AG04450 (cell line): Measurements from ENCODE around the gene VCAN. TPM values are rescaled to one million over a fixed set of nuclear protein-coding genes. Genes with fewer than 3 reads are reported as not detected.

ENCODE experiments used
- CTCF ChIA-PET: fragments of 300-600, 350-600 bp; formaldehyde crosslinking; extraction: SDS; loops from one replicate; lab custom pipeline; 2022; ENCODE audit warnings: antibody characterized with exemption, inconsistent platforms; lab: Charles Lee
- POLR2A ChIA-PET: fragments of 350-600 bp; formaldehyde crosslinking; extraction: SDS; loops from one replicate; lab custom pipeline; 2021; ENCODE audit warnings: antibody characterized with exemption, inconsistent platforms; lab: Yijun Ruan, JAX
- DNase-seq: peaks from one replicate; pipeline ENCODE4 v3.0.0-alpha.2; 2011; ENCODE audit warnings: low read depth, low spot score
- H3K27ac ChIP-seq: one replicate; pipeline ENCODE4 v1.5.1; 2012; ENCODE audit warnings: low read depth, low read length, control low read depth
- H3K27me3 ChIP-seq: one replicate; pipeline ENCODE4 v1.6.0; 2012; ENCODE audit warnings: low read length; ENCODE audit not compliant: control insufficient read depth, insufficient read depth
- H3K4me3 ChIP-seq: 2 replicates; pipeline ENCODE4 v1.5.1; 2011; ENCODE audit warnings: mild to moderate bottlenecking, low read depth, low read length, control low read depth
- H3K9me3 ChIP-seq: 2 replicates; pipeline ENCODE4 v1.5.1; 2012; ENCODE audit warnings: low read length; ENCODE audit not compliant: control insufficient read depth, insufficient read depth
- polyA plus RNA-seq: library from polyadenylated mRNA; depleted of rRNA; stranded (reverse); fragments of >200 nt; gene quantifications from 2 replicates; pipeline ENCODE4 v1.2.3, GENCODE V29; 2011
- TF ChIP-seq, protein P1 (sequence below): IDR thresholded peaks from 2 replicates; pipeline ENCODE4 v1.5.1; 2011; ENCODE audit warnings: low read depth, low read length, control low read depth, inconsistent platforms

Gene VCAN
- polyA plus RNA-seq, 1 experiment = 171 TPM

DNA sequence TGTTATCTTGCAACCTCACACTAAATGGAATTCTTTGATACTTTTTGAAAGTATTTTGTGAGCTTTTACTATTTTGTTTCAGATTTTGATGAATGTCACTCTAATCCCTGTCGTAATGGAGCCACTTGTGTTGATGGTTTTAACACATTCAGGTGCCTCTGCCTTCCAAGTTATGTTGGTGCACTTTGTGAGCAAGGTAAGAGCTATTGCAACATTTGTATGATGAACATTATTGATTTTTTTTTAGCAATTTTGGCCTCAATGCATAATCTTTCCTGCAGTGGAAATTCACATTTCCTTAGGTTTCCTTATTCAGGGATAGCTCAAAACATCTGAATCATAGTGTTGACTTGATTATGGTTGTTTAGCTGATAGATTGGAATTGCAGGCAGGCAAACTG is 76.3 kb downstream of the VCAN start:
- ChIA-PET CTCF (interaction anchor here (0.7 kb wide), 1 partner anchor 1184 kb away, joined by 3 read pairs; no protein-coding TSS in a partner anchor), POLR2A (no interaction called here)
- Histone ChIP-seq H3K4me3 (no peak overlapping the region), H3K27me3 (no peaks in the 10 kb centered on the region), H3K9me3 (no peaks in the 10 kb centered on the region), H3K27ac (no peak overlapping the region)
- DNase-seq = no peak
- TF ChIP-seq, protein P1, sequence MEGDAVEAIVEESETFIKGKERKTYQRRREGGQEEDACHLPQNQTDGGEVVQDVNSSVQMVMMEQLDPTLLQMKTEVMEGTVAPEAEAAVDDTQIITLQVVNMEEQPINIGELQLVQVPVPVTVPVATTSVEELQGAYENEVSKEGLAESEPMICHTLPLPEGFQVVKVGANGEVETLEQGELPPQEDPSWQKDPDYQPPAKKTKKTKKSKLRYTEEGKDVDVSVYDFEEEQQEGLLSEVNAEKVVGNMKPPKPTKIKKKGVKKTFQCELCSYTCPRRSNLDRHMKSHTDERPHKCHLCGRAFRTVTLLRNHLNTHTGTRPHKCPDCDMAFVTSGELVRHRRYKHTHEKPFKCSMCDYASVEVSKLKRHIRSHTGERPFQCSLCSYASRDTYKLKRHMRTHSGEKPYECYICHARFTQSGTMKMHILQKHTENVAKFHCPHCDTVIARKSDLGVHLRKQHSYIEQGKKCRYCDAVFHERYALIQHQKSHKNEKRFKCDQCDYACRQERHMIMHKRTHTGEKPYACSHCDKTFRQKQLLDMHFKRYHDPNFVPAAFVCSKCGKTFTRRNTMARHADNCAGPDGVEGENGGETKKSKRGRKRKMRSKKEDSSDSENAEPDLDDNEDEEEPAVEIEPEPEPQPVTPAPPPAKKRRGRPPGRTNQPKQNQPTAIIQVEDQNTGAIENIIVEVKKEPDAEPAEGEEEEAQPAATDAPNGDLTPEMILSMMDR = no peak

- TF ChIP-seq, protein P1 = no peak
Measured at GRCh38 chr5:83548581-83548980, 77.0 kb downstream of the VCAN start.

GRCh38 chr5:83549076-83549475 is 77.5 kb downstream of the VCAN start:
- DNase-seq = no peak
- POLR2A ChIA-PET = no interaction called here
- CTCF ChIA-PET = no interaction called here
- Histone ChIP-seq H3K9me3 (no peaks in the 10 kb centered on the region), H3K27ac (no peak overlapping the region), H3K4me3 (no peak overlapping the region), H3K27me3 (no peaks in the 10 kb centered on the region)
- TF ChIP-seq, protein P1 = no peak

More at GRCh38 chr5:83548581-83548980, 77.0 kb downstream of the VCAN start:
- no peak for DNase-seq
- ChIA-PET POLR2A (no interaction called here), CTCF (interaction anchor here (0.7 kb wide), 1 partner anchor 1184 kb away, joined by 3 read pairs; no protein-coding TSS in a partner anchor)
- Histone ChIP-seq H3K27me3 (no peaks in the 10 kb centered on the region), H3K4me3 (no peak overlapping the region), H3K27ac (no peak overlapping the region), H3K9me3 (no peaks in the 10 kb centered on the region)

- no peaks in the 10 kb centered on the region for H3K9me3 ChIP-seq
- H3K4me3 ChIP-seq = no peak overlapping the region
- TF ChIP-seq, protein P1 = no peak
- no peak overlapping the region for H3K27ac ChIP-seq
- CTCF ChIA-PET = interaction anchor here (1.6 kb wide), 1 partner anchor 11 kb away, joined by 4 read pairs; no protein-coding TSS in a partner anchor
- DNase-seq = no peak
- no peaks in the 10 kb centered on the region for H3K27me3 ChIP-seq
- POLR2A ChIA-PET = no interaction called here
Measured at GRCh38 chr5:83549674-83550073, 78.1 kb downstream of the VCAN start.

DNA sequence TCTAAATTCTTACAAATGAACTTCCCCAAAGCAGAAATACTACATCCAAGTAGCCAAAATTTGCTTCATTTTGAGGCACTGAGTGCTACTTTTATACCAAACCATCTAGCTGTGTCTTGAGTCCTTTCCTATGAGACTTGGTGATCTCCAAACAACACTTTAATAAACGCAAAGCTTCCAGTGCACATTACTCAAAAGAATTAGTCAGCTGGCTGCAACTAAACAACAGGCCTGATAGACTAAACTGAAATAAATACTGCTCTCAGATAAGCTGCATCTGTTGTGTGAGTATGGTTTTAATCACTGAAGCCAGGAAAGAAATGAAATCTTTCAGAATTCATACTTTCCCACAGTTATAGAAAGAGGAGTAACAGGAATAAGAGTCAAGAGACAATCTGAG is 80.3 kb downstream of the VCAN start:
- CTCF ChIA-PET = interaction anchor here (2.3 kb wide), 1 partner anchor 1201 kb away, joined by 11 read pairs; no protein-coding TSS in a partner anchor
- Histone ChIP-seq H3K9me3 (no peaks in the 10 kb centered on the region), H3K4me3 (no peak overlapping the region), H3K27me3 (no peaks in the 10 kb centered on the region), H3K27ac (no peak overlapping the region)
- POLR2A ChIA-PET = interaction anchor here (0.8 to 1.2 kb wide), 6 partner anchors 22 to 1217 kb away, joined by 3 to 9 read pairs (median 3); partner anchors contain the start of gene VCAN
- DNase-seq = peak; percentile 58
- TF ChIP-seq, protein P1 = no peak
